Endothelial cell of umbilical vein (primary cell): ENCODE data around the gene CAPRIN2.

Source experiments
- EZH2 ChIP-seq: IDR thresholded peaks from 2 replicates; pipeline ENCODE4 v1.6.1; 2012; ENCODE audit warnings: borderline replicate concordance, low read depth, mild to moderate bottlenecking, moderate library complexity, low read length, inconsistent platforms; ENCODE audit not compliant: severe bottlenecking
- FOS ChIP-seq: IDR thresholded peaks from 2 replicates; pipeline ENCODE4 v1.6.1; 2011; ENCODE audit warnings: mild to moderate bottlenecking, low read length, moderate library complexity, borderline replicate concordance; ENCODE audit not compliant: insufficient read depth
- GATA2 ChIP-seq: IDR thresholded peaks from 2 replicates; pipeline ENCODE4 v1.7.0; 2011; ENCODE audit warnings: low read depth, mild to moderate bottlenecking, moderate library complexity, mixed read lengths, low read length; ENCODE audit not compliant: insufficient read length, insufficient read depth
- JUN ChIP-seq: IDR thresholded peaks from 2 replicates; pipeline ENCODE4 v1.6.1; 2011; ENCODE audit warnings: borderline replicate concordance, low read depth; ENCODE audit not compliant: insufficient read length, insufficient read depth
- MYC ChIP-seq: IDR thresholded peaks from one replicate; pipeline ENCODE4 v1.6.1; 2011; ENCODE audit warnings: mild to moderate bottlenecking, low read depth, low read length
- POLR2A ChIP-seq: IDR thresholded peaks from 2 replicates; pipeline ENCODE4 v1.6.1; 2012; ENCODE audit warnings: low read depth, mild to moderate bottlenecking, control low read depth, low read length
- POLR2AphosphoS5 ChIP-seq: IDR thresholded peaks from 2 replicates; pipeline ENCODE4 v1.6.1; 2012; ENCODE audit warnings: low read depth, mild to moderate bottlenecking, control low read depth, low read length, moderate library complexity; ENCODE audit not compliant: insufficient read depth
- TF ChIP-seq, protein P1 (sequence below), 2 donors: IDR thresholded peaks; 1 replicate in 1 of 2; 2 replicates in 1 of 2; pipeline ENCODE4 v1.5.1; 2011; ENCODE audit warnings: low read length in 2 of 2, mild to moderate bottlenecking in 2 of 2, moderate library complexity in 2 of 2, control low read depth in 1 of 2, inconsistent platforms in 1 of 2, low read depth in 1 of 2; ENCODE audit not compliant: insufficient read depth in 1 of 2; ENCODE audit errors: extremely low read depth in 1 of 2
- TF ChIP-seq, protein P2 (sequence below): IDR thresholded peaks from 2 replicates; pipeline ENCODE4 v1.6.1; 2011; ENCODE audit not compliant: insufficient read depth, insufficient read length

DNA sequence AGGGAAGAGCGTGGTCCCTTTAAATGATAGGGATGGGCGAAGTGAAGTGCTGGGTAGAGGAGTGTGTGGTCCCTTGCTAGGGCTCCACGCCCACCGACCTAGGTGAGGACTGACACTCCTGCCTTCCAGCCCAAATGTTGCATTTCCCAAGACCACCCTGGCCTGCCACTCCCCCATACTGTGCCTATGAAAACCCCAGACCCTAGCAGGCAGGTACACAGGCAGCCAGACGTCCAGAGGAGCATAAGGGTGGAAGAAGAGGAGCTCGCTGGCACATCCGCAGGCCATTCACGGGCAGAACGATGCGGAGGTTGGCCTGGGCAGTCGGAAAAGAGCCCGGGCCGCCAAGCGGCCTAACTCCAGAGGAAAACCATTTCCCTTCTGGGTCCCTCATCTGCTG is 58.3 kb downstream of the CAPRIN2 start:
- no peak for TF ChIP-seq POLR2AphosphoS5
- no peak for TF ChIP-seq EZH2
- TF ChIP-seq, protein P1, sequence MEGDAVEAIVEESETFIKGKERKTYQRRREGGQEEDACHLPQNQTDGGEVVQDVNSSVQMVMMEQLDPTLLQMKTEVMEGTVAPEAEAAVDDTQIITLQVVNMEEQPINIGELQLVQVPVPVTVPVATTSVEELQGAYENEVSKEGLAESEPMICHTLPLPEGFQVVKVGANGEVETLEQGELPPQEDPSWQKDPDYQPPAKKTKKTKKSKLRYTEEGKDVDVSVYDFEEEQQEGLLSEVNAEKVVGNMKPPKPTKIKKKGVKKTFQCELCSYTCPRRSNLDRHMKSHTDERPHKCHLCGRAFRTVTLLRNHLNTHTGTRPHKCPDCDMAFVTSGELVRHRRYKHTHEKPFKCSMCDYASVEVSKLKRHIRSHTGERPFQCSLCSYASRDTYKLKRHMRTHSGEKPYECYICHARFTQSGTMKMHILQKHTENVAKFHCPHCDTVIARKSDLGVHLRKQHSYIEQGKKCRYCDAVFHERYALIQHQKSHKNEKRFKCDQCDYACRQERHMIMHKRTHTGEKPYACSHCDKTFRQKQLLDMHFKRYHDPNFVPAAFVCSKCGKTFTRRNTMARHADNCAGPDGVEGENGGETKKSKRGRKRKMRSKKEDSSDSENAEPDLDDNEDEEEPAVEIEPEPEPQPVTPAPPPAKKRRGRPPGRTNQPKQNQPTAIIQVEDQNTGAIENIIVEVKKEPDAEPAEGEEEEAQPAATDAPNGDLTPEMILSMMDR (IDR thresholded peaks at IDR 0.05; ENCODE audit: extremely low read depth in 1 of 2, insufficient read depth in 1 of 2, low read depth in 1 of 2, low read length in 2 of 2): no peak
- no peak for TF ChIP-seq GATA2
- TF ChIP-seq MYC: no peak
- TF ChIP-seq, protein P2, sequence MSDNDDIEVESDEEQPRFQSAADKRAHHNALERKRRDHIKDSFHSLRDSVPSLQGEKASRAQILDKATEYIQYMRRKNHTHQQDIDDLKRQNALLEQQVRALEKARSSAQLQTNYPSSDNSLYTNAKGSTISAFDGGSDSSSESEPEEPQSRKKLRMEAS: no peak
- TF ChIP-seq POLR2A: no peak
- TF ChIP-seq FOS: no peak
- TF ChIP-seq JUN: no peak
